CD14-positive monocyte (primary cell): Measurements from ENCODE around the gene RALGAPA2. TPM values are rescaled to one million over a fixed set of nuclear protein-coding genes. Genes with fewer than 3 reads are reported as not detected.

ENCODE experiments used
- DNase-seq, 3 donors: peaks; one replicate each; pipeline ENCODE4 v3.0.0-alpha.2; 2011 to 2022
- H2AFZ ChIP-seq: 2 replicates; pipeline ENCODE4 v1.6.0; 2012; ENCODE audit warnings: mild to moderate bottlenecking, low read depth, low read length, inconsistent platforms; ENCODE audit not compliant: insufficient read depth, poor library complexity, severe bottlenecking
- H3K27ac ChIP-seq, 2 donors: 1 replicate in 1 of 2; 2 replicates in 1 of 2; pipeline ENCODE4 v1.5.1; 2012 to 2013; ENCODE audit warnings: low read length in 2 of 2, control low read depth in 1 of 2, inconsistent platforms in 1 of 2, low read depth in 1 of 2, mild to moderate bottlenecking in 1 of 2
- H3K27me3 ChIP-seq, 2 donors: one replicate each; pipeline versions ENCODE4 v1.6.0 to v1.6.1; 2011 to 2013; ENCODE audit warnings: low read length in 2 of 2; ENCODE audit not compliant: control insufficient read depth in 2 of 2, insufficient read depth in 2 of 2
- H3K36me3 ChIP-seq, 2 donors: replicated peaks in 1 of 2; 1 replicate in 1 of 2; 2 replicates in 1 of 2; pipeline versions ENCODE4 v1.5.1 to v1.6.1; 2012 to 2013; ENCODE audit warnings: low read length in 2 of 2, control low read depth in 1 of 2, inconsistent platforms in 1 of 2, mild to moderate bottlenecking in 1 of 2; ENCODE audit not compliant: insufficient read depth in 2 of 2, control insufficient read depth in 1 of 2
- H3K4me1 ChIP-seq, 2 donors: 1 replicate in 1 of 2; 2 replicates in 1 of 2; pipeline versions ENCODE4 v1.5.1 to v1.6.1; 2012 to 2013; ENCODE audit warnings: low read length in 2 of 2, control low read depth in 1 of 2, inconsistent platforms in 1 of 2, mild to moderate bottlenecking in 1 of 2, moderate library complexity in 1 of 2; ENCODE audit not compliant: insufficient read depth in 2 of 2, control insufficient read depth in 1 of 2
- H3K4me2 ChIP-seq: replicated peaks from 2 replicates; pipeline ENCODE3; 2012; ENCODE audit warnings: low read length, moderate library complexity, mild to moderate bottlenecking; ENCODE audit not compliant: poor library complexity, severe bottlenecking; ENCODE audit errors: extremely low read depth
- H3K4me3 ChIP-seq, 3 experiments: fragments of 200-600 bp in 1 of 3; sonication (generic) in 1 of 3; replicated peaks in 1 of 3; 1 replicate in 2 of 3; 2 replicates in 1 of 3; pipeline ENCODE4 v1.5.1; 2011 to 2013; ENCODE audit warnings: low read length in 3 of 3, mild to moderate bottlenecking in 3 of 3, control low read depth in 2 of 3, low read depth in 2 of 3, inconsistent platforms in 1 of 3, moderate library complexity in 1 of 3
- H3K79me2 ChIP-seq: 2 replicates; pipeline ENCODE4 v1.6.0; 2012; ENCODE audit warnings: mild to moderate bottlenecking, control low read depth, inconsistent platforms, low read length, moderate library complexity; ENCODE audit not compliant: insufficient read depth
- H3K9ac ChIP-seq: 2 replicates; pipeline ENCODE4 v1.6.0; 2017; ENCODE audit warnings: low read length, mild to moderate bottlenecking; ENCODE audit not compliant: insufficient read depth, poor library complexity, severe bottlenecking
- H3K9me3 ChIP-seq, 2 donors: replicated peaks in 1 of 2; 1 replicate in 1 of 2; 2 replicates in 1 of 2; pipeline versions ENCODE4 v1.5.1 to v1.6.1; 2012 to 2013; ENCODE audit warnings: low read length in 2 of 2, control low read depth in 1 of 2; ENCODE audit not compliant: control insufficient read depth in 1 of 2, insufficient read depth in 1 of 2
- H4K20me1 ChIP-seq: 2 replicates; pipeline ENCODE4 v1.6.0; 2012; ENCODE audit warnings: mild to moderate bottlenecking, low read length, control low read depth, moderate library complexity; ENCODE audit not compliant: insufficient read depth
- H3K27ac Mint-ChIP-seq, 7 donors: one replicate each; pipeline ENCODE4 v1.8.0; 2020; ENCODE audit warnings: mild to moderate bottlenecking in 7 of 7, mixed read lengths in 7 of 7, moderate library complexity in 6 of 7, inconsistent platforms in 2 of 7
- H3K27me3 Mint-ChIP-seq, 3 donors: one replicate each; pipeline ENCODE4 v1.8.0; 2021 to 2022; ENCODE audit warnings: low read depth in 3 of 3, mild to moderate bottlenecking in 3 of 3, mixed read lengths in 3 of 3, moderate library complexity in 3 of 3, inconsistent platforms in 1 of 3
- H3K36me3 Mint-ChIP-seq, 2 donors: one replicate each; pipeline ENCODE4 v1.8.0; 2020; ENCODE audit warnings: mixed read lengths in 2 of 2, inconsistent platforms in 1 of 2, mild to moderate bottlenecking in 1 of 2
- H3K4me1 Mint-ChIP-seq: one replicate; pipeline ENCODE4 v1.8.0; 2020; ENCODE audit warnings: mild to moderate bottlenecking, mixed read lengths
- H3K4me3 Mint-ChIP-seq, 2 donors: one replicate each; pipeline ENCODE4 v1.8.0; 2020; ENCODE audit warnings: mild to moderate bottlenecking in 2 of 2, mixed read lengths in 2 of 2, moderate library complexity in 1 of 2
- H3K9me3 Mint-ChIP-seq, 7 donors: one replicate each; pipeline ENCODE4 v1.8.0; 2020 to 2022; ENCODE audit warnings: mixed read lengths in 7 of 7, mild to moderate bottlenecking in 6 of 7, moderate library complexity in 6 of 7, inconsistent platforms in 2 of 7
- WGBS: methylation state at CpG from one replicate; pipeline ENCODE4 v1.1.5; 2013; ENCODE audit warnings: missing lambda C conversion rate; ENCODE audit not compliant: insufficient coverage; 5-methylcytosine and 5-hydroxymethylcytosine counted together
- intact Hi-C, 2 donors: fragments of 100-400 bp; cut with micrococcal nuclease; formaldehyde crosslinking; loops; one replicate each; pipeline versions ENCODE4 v1.15.0 to v1.15.1; 2023
- polyA plus RNA-seq, 3 donors: library from polyadenylated mRNA; depleted of rRNA in 1 of 3; unstranded in 2 of 3; stranded (reverse) in 1 of 3; fragments of 300-500 nt in 2 of 3; fragments of >200 nt in 1 of 3; fragmentation: Illumina TruSeq in 2 of 3; gene quantifications; 1 replicate in 2 of 3; 2 replicates in 1 of 3; pipeline ENCODE4 v1.2.3, GENCODE V29; 2012 to 2021
- TF ChIP-seq, protein P1 (sequence below): fragments of 200-600 bp; IDR thresholded peaks from one replicate; pipeline ENCODE4 v1.8.0; 2022; ENCODE audit warnings: antibody characterized with exemption, mild to moderate bottlenecking

Gene RALGAPA2
- polyA plus RNA-seq, 3 donors, result 6.2 to 13.0 (median 8.9) TPM

DNA sequence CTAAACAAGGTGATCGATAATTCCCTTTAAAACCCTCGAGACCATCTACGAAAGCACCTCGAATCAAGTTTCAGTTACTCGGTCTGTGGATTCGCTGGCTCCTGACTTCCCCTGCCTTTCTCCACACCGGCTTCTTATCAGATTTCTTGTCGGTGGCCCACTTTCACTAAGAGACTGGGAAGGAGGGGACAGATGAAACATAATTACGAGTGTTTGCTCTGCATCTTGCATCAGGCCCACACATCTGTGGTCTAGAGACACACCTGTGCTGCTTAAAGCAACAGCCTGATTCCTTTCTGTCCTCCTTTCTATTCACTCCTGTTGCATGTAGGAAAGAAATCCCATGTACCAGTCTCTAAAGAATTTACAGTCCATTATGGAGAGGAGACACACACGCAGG, 306.8 kb downstream of the RALGAPA2 start:
- no peak overlapping the region for H3K27ac ChIP-seq
- no peak for DNase-seq
- 100% methylated on average over 6 of the region's 10 CpGs for WGBS
- intact Hi-C loops, result loop anchor here in 1 of 2 donors (10.0 kb wide), 1 partner anchor 321 kb away; no protein-coding TSS in a partner anchor
- Mint-ChIP-seq H3K36me3 (peaks cover 69 to 85% of the 10 kb centered on the region in 2 donors), H3K9me3 (no peaks in the 10 kb centered on the region), H3K4me3 (no peak overlapping the region), H3K27me3 (no peaks in the 10 kb centered on the region), H3K4me1 (peaks cover 5% of the 10 kb centered on the region), H3K27ac (no peak overlapping the region)
- no peak overlapping the region for H2AFZ ChIP-seq
- no peaks in the 10 kb centered on the region for H3K9me3 ChIP-seq
- no peak overlapping the region for H3K4me2 ChIP-seq
- H3K4me3 ChIP-seq, result no peak overlapping the region
- H3K36me3 ChIP-seq, result peaks cover 23 to 85% of the 10 kb centered on the region in 2 donors
- no peaks in the 10 kb centered on the region for H3K27me3 ChIP-seq
- no peaks in the 10 kb centered on the region for H4K20me1 ChIP-seq
- H3K4me1 ChIP-seq, result no peaks in the 10 kb centered on the region
- no peaks in the 10 kb centered on the region for H3K79me2 ChIP-seq
- TF ChIP-seq, protein P1, sequence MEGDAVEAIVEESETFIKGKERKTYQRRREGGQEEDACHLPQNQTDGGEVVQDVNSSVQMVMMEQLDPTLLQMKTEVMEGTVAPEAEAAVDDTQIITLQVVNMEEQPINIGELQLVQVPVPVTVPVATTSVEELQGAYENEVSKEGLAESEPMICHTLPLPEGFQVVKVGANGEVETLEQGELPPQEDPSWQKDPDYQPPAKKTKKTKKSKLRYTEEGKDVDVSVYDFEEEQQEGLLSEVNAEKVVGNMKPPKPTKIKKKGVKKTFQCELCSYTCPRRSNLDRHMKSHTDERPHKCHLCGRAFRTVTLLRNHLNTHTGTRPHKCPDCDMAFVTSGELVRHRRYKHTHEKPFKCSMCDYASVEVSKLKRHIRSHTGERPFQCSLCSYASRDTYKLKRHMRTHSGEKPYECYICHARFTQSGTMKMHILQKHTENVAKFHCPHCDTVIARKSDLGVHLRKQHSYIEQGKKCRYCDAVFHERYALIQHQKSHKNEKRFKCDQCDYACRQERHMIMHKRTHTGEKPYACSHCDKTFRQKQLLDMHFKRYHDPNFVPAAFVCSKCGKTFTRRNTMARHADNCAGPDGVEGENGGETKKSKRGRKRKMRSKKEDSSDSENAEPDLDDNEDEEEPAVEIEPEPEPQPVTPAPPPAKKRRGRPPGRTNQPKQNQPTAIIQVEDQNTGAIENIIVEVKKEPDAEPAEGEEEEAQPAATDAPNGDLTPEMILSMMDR, result no peak
- no peak overlapping the region for H3K9ac ChIP-seq

DNA sequence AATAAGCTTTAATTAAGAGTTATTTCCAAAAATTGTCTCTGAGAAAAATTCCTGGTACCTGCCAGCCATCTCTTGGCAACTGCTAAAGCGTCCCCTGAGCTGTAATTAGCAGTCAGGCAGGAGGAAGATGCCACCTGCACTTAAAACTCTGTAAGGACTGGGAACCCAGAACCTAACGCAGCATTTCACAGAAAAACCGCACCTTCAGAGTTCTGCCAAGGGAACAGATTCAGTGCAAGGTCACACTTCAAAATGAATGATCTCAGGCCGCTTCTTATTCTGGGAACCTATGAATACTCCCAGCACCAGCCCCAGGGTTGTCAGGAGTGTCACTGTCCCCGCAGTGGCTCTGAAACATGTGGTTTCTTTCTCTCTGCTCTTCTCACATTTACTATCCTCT, 307.8 kb downstream of the RALGAPA2 start:
- DNase-seq, result no peak
- no peaks in the 10 kb centered on the region for H3K27me3 ChIP-seq
- peaks cover 68 to 78% of the 10 kb centered on the region in 2 donors for H3K36me3 Mint-ChIP-seq
- no peaks in the 10 kb centered on the region for H3K79me2 ChIP-seq
- H3K9ac ChIP-seq, result no peak overlapping the region
- peaks cover 11% of the 10 kb centered on the region for H3K4me1 Mint-ChIP-seq
- H3K9me3 ChIP-seq, result no peaks in the 10 kb centered on the region
- H3K4me2 ChIP-seq, result no peak overlapping the region
- H3K27ac ChIP-seq, result no peak overlapping the region
- H3K9me3 Mint-ChIP-seq, result no peaks in the 10 kb centered on the region
- intact Hi-C loops, result loop anchor here in 1 of 2 donors (10.0 kb wide), 1 partner anchor 320 kb away; no protein-coding TSS in a partner anchor
- 90% methylated on average over 5 of the region's 5 CpGs for WGBS
- TF ChIP-seq, protein P1, result no peak
- H3K4me3 Mint-ChIP-seq, result no peak overlapping the region
- H2AFZ ChIP-seq, result no peak overlapping the region
- H3K27ac Mint-ChIP-seq, result no peak overlapping the region
- H4K20me1 ChIP-seq, result no peaks in the 10 kb centered on the region
- H3K4me3 ChIP-seq, result no peak overlapping the region
- H3K4me1 ChIP-seq, result peaks cover 0 to 5% of the 10 kb centered on the region in 2 donors
- H3K27me3 Mint-ChIP-seq, result no peaks in the 10 kb centered on the region
- H3K36me3 ChIP-seq, result peaks cover 21 to 81% of the 10 kb centered on the region in 2 donors
